ENCODE results near the gene ENDOG. TPM values are rescaled to one million over a fixed set of nuclear protein-coding genes. Genes with fewer than 3 reads are reported as not detected.

The ENDOG gene
- total RNA-seq, 4 donors from 2014 or later: 14.1 to 29.9 (median 20.3) TPM

DNA sequence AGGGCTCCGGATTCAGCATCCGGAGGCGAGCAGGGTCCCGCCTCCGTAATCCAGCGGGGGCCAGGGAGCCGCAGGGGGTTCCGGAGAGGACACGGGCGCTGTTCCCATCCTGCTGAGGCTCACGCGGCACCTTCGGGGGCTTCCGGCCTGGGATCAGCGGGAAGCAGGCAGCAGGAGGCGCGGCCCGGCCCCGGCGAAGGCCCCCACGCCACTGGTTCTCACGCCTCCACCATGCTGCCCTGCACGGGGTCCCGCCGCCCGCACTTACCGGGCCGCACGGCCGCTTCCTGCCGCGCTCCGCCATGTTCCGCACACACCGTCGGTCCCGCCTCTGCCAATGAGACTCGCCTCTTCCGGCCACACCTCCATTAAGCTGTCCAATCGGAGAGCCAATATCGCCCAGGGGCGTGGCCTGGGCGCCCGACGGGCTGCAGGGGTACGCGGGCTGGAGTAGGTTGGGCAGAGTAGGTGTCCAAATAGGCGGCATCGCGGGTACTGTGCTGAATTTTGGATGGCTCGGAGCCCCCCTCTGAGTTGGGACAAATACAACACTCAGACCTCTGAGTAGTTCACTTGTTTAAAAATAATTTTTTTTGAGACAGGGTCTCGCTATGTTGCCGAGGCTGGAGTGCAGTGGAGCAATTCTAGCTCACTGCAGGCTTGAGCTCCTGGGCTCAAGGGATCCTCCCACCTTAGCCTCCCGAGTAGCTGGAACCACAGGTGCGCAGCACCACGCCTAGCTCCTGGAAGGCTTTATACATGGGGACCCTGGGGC, 11.4 kb downstream of the ENDOG start, which contains the start of gene SPOUT1:
SPOUT1 (minus strand) TSS at position 318 of the 775 bp plus-strand sequence; CDS start at position 304, 14 bp downstream.
- ATAC-seq (ENCODE audit: low FRiP score): peak; percentile 99
- DNase-seq (ENCODE audit: low spot score): peak; percentile 67
- TF ChIP-seq CTCF (IDR thresholded peaks at IDR 0.05): no peak

- no peak for TF ChIP-seq CTCF (IDR thresholded peaks at IDR 0.05)
- ATAC-seq (ENCODE audit: low FRiP score) (no peak), DNase-seq (ENCODE audit: low spot score) (no peak)
Observed at GRCh38 chr9:128833696-128834095, 15.4 kb downstream of the ENDOG start.

- no peak for TF ChIP-seq CTCF (IDR thresholded peaks at IDR 0.05)
- ATAC-seq (ENCODE audit: low FRiP score): no peak
- no peak for DNase-seq (ENCODE audit: low spot score)
Observed at GRCh38 chr9:128835246-128836210, 17.2 kb downstream of the ENDOG start.

GRCh38 chr9:128836509-128837145, 18.3 kb downstream of the ENDOG start:
- DNase-seq (ENCODE audit: low spot score): no peak
- no peak for ATAC-seq (ENCODE audit: low FRiP score)
- TF ChIP-seq CTCF (IDR thresholded peaks at IDR 0.05): no peak

- DNase-seq (ENCODE audit: low spot score) (no peak), ATAC-seq (ENCODE audit: low FRiP score) (no peak)
- no peak for TF ChIP-seq CTCF (IDR thresholded peaks at IDR 0.05)
Observed at GRCh38 chr9:128838338-128838737, 20.0 kb downstream of the ENDOG start.

GRCh38 chr9:128840524-128840923, 22.2 kb downstream of the ENDOG start:
- no peak for DNase-seq (ENCODE audit: low spot score)
- no peak for TF ChIP-seq CTCF (IDR thresholded peaks at IDR 0.05)
- ATAC-seq (ENCODE audit: low FRiP score): no peak
